Activated B cell treated with CpG ODN at 0.5 μM for 24 hours (primary cell): Measurements from ENCODE around the gene MTX2. TPM values are rescaled to one million over a fixed set of nuclear protein-coding genes. Genes with fewer than 3 reads are reported as not detected.

Experiments
- ATAC-seq: fragments of 200-7000 bp; cut with Tn5 transposase; one replicate; pipeline ENCODE4 v1.10.0; 2021; ENCODE audit warnings: low read depth, mild to moderate bottlenecking, moderate library complexity
- CTCF ChIA-PET: fragments of 350-600 bp; sonication (Branson Sonifier 250); formaldehyde crosslinking; loops from one replicate; lab custom pipeline; 2021; ENCODE audit warnings: antibody characterized with exemption; lab: Charles Lee
- POLR2A ChIA-PET: fragments of 350-600 bp; sonication (Branson Sonifier 250); formaldehyde crosslinking; loops from one replicate; lab custom pipeline; 2021; ENCODE audit warnings: antibody characterized with exemption; lab: Charles Lee
- DNase-seq: peaks from one replicate; pipeline ENCODE4 v3.0.0; 2022
- H3K27ac Mint-ChIP-seq: one replicate; pipeline ENCODE4 v1.8.0; 2020; ENCODE audit warnings: mixed read lengths
- H3K27me3 Mint-ChIP-seq: one replicate; pipeline ENCODE4 v1.8.0; 2021; ENCODE audit warnings: mixed read lengths
- H3K36me3 Mint-ChIP-seq: one replicate; pipeline ENCODE4 v1.8.0; 2021; ENCODE audit warnings: low read depth, mixed read lengths
- H3K4me1 Mint-ChIP-seq: one replicate; pipeline ENCODE4 v1.8.0; 2021; ENCODE audit warnings: mixed read lengths
- H3K4me3 Mint-ChIP-seq: one replicate; pipeline ENCODE4 v1.8.0; 2020; ENCODE audit warnings: mild to moderate bottlenecking, mixed read lengths
- H3K9me3 Mint-ChIP-seq: one replicate; pipeline ENCODE4 v1.8.0; 2020; ENCODE audit warnings: mixed read lengths
- intact Hi-C: fragments of 100-400 bp; cut with micrococcal nuclease; formaldehyde crosslinking; loops from one replicate; pipeline ENCODE4 v1.15.1; 2024
- total RNA-seq: library from RNA; stranded (reverse); gene quantifications from 2 replicates; pipeline ENCODE4 v1.2.3, GENCODE V29; 2022
- TF ChIP-seq, protein P1 (sequence below): fragments of 200-600 bp; IDR thresholded peaks from one replicate; pipeline ENCODE4 v1.8.0; 2022; ENCODE audit warnings: antibody characterized with exemption, mild to moderate bottlenecking

The MTX2 gene
- total RNA-seq, 1 donor from 2014 or later: 9.7 TPM

- Mint-ChIP-seq H3K27me3 (peaks cover 16% of the 10 kb centered on the region), H3K9me3 (peaks cover 3% of the 10 kb centered on the region), H3K27ac (no peak overlapping the region), H3K4me3 (no peak overlapping the region), H3K4me1 (no peaks in the 10 kb centered on the region), H3K36me3 (no peaks in the 10 kb centered on the region)
- ATAC-seq (no peak), DNase-seq (no peak)
- ChIA-PET POLR2A (no interaction called here), CTCF (no interaction called here)
- TF ChIP-seq, protein P1, sequence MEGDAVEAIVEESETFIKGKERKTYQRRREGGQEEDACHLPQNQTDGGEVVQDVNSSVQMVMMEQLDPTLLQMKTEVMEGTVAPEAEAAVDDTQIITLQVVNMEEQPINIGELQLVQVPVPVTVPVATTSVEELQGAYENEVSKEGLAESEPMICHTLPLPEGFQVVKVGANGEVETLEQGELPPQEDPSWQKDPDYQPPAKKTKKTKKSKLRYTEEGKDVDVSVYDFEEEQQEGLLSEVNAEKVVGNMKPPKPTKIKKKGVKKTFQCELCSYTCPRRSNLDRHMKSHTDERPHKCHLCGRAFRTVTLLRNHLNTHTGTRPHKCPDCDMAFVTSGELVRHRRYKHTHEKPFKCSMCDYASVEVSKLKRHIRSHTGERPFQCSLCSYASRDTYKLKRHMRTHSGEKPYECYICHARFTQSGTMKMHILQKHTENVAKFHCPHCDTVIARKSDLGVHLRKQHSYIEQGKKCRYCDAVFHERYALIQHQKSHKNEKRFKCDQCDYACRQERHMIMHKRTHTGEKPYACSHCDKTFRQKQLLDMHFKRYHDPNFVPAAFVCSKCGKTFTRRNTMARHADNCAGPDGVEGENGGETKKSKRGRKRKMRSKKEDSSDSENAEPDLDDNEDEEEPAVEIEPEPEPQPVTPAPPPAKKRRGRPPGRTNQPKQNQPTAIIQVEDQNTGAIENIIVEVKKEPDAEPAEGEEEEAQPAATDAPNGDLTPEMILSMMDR: no peak
- intact Hi-C loops: no loop called here
Measured at GRCh38 chr2:176385838-176386237, 116.6 kb downstream of the MTX2 start.

Other genes starting within 250 kb of the MTX2 start
- gene EVX2, start 185.5 kb upstream of the MTX2 start, total RNA-seq: not detected in 2 replicates
- not detected in 2 replicates for gene HOXD13, start 176.7 kb upstream of the MTX2 start, total RNA-seq
- gene HOXD12, start 169.6 kb upstream of the MTX2 start, total RNA-seq: not detected in 2 replicates
- gene HOXD11, start 162.2 kb upstream of the MTX2 start, total RNA-seq: not detected in 2 replicates
- gene HOXD10, start 152.7 kb upstream of the MTX2 start, total RNA-seq: not detected in 2 replicates
- gene HOXD9, start 146.7 kb upstream of the MTX2 start, total RNA-seq: not detected in 2 replicates
- not detected in 2 replicates for gene HOXD8, start 139.7 kb upstream of the MTX2 start, total RNA-seq
- gene HOXD4, start 117.9 kb upstream of the MTX2 start, total RNA-seq: not detected in 2 replicates
- not detected in 2 replicates for gene HOXD3, start 112.1 kb upstream of the MTX2 start, total RNA-seq
- not detected in 2 replicates for gene HOXD1, start 80.8 kb upstream of the MTX2 start, total RNA-seq